Measurements from ENCODE around the gene MARVELD3. TPM values are rescaled to one million over a fixed set of nuclear protein-coding genes. Genes with fewer than 3 reads are reported as not detected.
A peak's percentile ranks its signal among the peaks of the same experiment; 100 is the strongest.

Gene MARVELD3
- total and polyA plus RNA-seq, 2 donors from 2014 or later: 10.3 to 10.6 TPM

- intact Hi-C loops (cut with DNase I): no loop called here
- FAIRE-seq (no peak), DNase-seq (no peak)
- Histone ChIP-seq H3K9me3 (ENCODE audit: control insufficient read depth in 2 of 3, insufficient read depth in 1 of 3, low read length in 3 of 3) (no peaks in the 10 kb centered on the region), H3K4me1 (ENCODE audit: control insufficient read depth in 2 of 3, insufficient read depth in 2 of 3, low read depth in 1 of 3, low read length in 3 of 3) (no peaks in the 10 kb centered on the region), H3K36me3 (ENCODE audit: control insufficient read depth in 2 of 3, insufficient read depth in 3 of 3, low read length in 3 of 3) (peaks cover 0 to 8% (median 5%) of the 10 kb centered on the region in 3 donors), H3K9ac (ENCODE audit: low read length in 3 of 3) (no peak overlapping the region), H3K4me3 (ENCODE audit: low read length in 3 of 3) (no peak overlapping the region), H3K27me3 (ENCODE audit: control insufficient read depth, insufficient read depth, low read length) (no peaks in the 10 kb centered on the region), H3K27ac (ENCODE audit: low read depth in 2 of 2, low read length in 2 of 2) (no peak overlapping the region)
- TF ChIP-seq, protein P1, sequence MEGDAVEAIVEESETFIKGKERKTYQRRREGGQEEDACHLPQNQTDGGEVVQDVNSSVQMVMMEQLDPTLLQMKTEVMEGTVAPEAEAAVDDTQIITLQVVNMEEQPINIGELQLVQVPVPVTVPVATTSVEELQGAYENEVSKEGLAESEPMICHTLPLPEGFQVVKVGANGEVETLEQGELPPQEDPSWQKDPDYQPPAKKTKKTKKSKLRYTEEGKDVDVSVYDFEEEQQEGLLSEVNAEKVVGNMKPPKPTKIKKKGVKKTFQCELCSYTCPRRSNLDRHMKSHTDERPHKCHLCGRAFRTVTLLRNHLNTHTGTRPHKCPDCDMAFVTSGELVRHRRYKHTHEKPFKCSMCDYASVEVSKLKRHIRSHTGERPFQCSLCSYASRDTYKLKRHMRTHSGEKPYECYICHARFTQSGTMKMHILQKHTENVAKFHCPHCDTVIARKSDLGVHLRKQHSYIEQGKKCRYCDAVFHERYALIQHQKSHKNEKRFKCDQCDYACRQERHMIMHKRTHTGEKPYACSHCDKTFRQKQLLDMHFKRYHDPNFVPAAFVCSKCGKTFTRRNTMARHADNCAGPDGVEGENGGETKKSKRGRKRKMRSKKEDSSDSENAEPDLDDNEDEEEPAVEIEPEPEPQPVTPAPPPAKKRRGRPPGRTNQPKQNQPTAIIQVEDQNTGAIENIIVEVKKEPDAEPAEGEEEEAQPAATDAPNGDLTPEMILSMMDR (IDR thresholded peaks at IDR 0.05; ENCODE audit: borderline replicate concordance, extremely low read depth, insufficient read depth): no peak
Observed at GRCh38 chr16:71666928-71667707, 41.1 kb downstream of the MARVELD3 start.

GRCh38 chr16:71669926-71670536 lies 44.0 kb downstream of the MARVELD3 start:
- intact Hi-C loops (cut with DNase I): no loop called here
- TF ChIP-seq, protein P1 (IDR thresholded peaks at IDR 0.05; ENCODE audit: borderline replicate concordance, extremely low read depth, insufficient read depth): no peak

GRCh38 chr16:71670537-71670936 lies 44.6 kb downstream of the MARVELD3 start:
- DNase-seq (peak in 2 of 5 donors; percentile 20 to 50), FAIRE-seq (no peak)
- peak overlapping the region in 2 of 3 donors; percentile 29 to 35 for H3K4me3 ChIP-seq (ENCODE audit: low read length in 3 of 3)
- no peak overlapping the region for H3K27ac ChIP-seq (ENCODE audit: low read depth in 2 of 2, low read length in 2 of 2)
- intact Hi-C loops (cut with DNase I): no loop called here
- peaks cover 2 to 9% (median 7%) of the 10 kb centered on the region in 3 donors for H3K36me3 ChIP-seq (ENCODE audit: control insufficient read depth in 2 of 3, insufficient read depth in 3 of 3, low read length in 3 of 3)
- H3K9ac ChIP-seq (ENCODE audit: low read length in 3 of 3): no peak overlapping the region
- H3K4me1 ChIP-seq (ENCODE audit: control insufficient read depth in 2 of 3, insufficient read depth in 2 of 3, low read depth in 1 of 3, low read length in 3 of 3): no peaks in the 10 kb centered on the region
- TF ChIP-seq, protein P1 (IDR thresholded peaks at IDR 0.05; ENCODE audit: borderline replicate concordance, extremely low read depth, insufficient read depth): no peak
- H3K27me3 ChIP-seq (ENCODE audit: control insufficient read depth, insufficient read depth, low read length): no peaks in the 10 kb centered on the region
- no peaks in the 10 kb centered on the region for H3K9me3 ChIP-seq (ENCODE audit: control insufficient read depth in 2 of 3, insufficient read depth in 1 of 3, low read length in 3 of 3)

More at GRCh38 chr16:71669926-71670536, 44.0 kb downstream of the MARVELD3 start:
- no peaks in the 10 kb centered on the region for H3K9me3 ChIP-seq (ENCODE audit: control insufficient read depth in 2 of 3, insufficient read depth in 1 of 3, low read length in 3 of 3)
- no peak for DNase-seq
- H3K4me3 ChIP-seq (ENCODE audit: low read length in 3 of 3): peak overlapping the region in 1 of 3 donors; percentile 29
- no peak for FAIRE-seq
- no peak overlapping the region for H3K9ac ChIP-seq (ENCODE audit: low read length in 3 of 3)
- H3K27ac ChIP-seq (ENCODE audit: low read depth in 2 of 2, low read length in 2 of 2): no peak overlapping the region
- no peaks in the 10 kb centered on the region for H3K4me1 ChIP-seq (ENCODE audit: control insufficient read depth in 2 of 3, insufficient read depth in 2 of 3, low read depth in 1 of 3, low read length in 3 of 3)
- peaks cover 2 to 12% (median 2%) of the 10 kb centered on the region in 3 donors for H3K36me3 ChIP-seq (ENCODE audit: control insufficient read depth in 2 of 3, insufficient read depth in 3 of 3, low read length in 3 of 3)
- no peaks in the 10 kb centered on the region for H3K27me3 ChIP-seq (ENCODE audit: control insufficient read depth, insufficient read depth, low read length)
